Mammary epithelial cell (primary cell): ENCODE measurements around the gene LCN10.
"Not testable (repeated sequence)": the region's sequence is repeated elsewhere in the genome, so short reads cannot be mapped to it uniquely, and the experiment has no call there.

Source experiments
- EZH2 ChIP-seq: IDR thresholded peaks from 2 replicates; pipeline ENCODE4 v1.6.1; 2012; ENCODE audit warnings: low read length, inconsistent platforms, borderline replicate concordance
- TF ChIP-seq, protein P1 (sequence below), 2 donors: IDR thresholded peaks in 1 of 2; conservative IDR thresholded peaks in 1 of 2; 2 replicates each; pipeline ENCODE4 v1.5.1; 2011 to 2012; ENCODE audit warnings: inconsistent platforms in 2 of 2, low read length in 2 of 2, mild to moderate bottlenecking in 2 of 2, control low read depth in 1 of 2, low read depth in 1 of 2; ENCODE audit not compliant: insufficient read depth in 1 of 2; ENCODE audit errors: extremely low read depth in 1 of 2

DNA sequence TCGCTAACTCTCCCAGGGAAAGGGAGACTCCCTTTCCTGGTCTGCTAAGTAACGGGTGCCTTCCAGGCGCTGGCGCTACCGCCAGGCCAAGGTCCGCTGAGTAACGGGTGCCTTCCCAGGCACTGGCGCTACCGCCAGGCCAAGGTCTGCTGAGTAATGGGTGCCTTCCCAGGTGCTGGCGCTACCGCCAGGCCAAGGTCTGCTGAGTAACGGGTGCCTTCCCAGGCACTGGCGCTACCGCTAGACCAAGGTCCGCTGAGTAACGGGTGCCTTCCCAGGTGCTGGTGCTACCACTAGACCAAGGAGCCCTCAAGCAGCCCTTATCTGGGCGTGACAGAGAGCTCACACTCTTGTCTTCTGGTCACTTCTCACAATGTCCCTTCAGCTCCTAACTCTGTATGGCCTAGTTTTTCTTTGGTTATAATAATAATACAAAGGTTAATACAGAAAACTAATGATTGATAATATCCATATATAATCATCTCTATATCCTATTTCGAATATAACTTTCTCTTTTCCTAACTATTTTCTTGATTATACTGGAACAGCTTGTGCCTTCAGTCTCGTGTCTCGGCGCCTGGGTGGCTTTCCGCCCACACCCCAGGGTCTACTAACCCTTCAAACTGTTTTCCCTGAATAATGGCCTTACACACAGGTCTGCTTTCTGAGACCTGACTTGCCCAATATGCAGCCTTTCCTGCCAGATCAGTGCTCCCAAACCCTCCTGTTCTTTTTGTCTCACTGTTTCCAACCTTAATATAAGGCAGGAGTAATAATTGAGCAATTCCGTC, 43.0 kb upstream of the LCN10 start:
- TF ChIP-seq, protein P1, sequence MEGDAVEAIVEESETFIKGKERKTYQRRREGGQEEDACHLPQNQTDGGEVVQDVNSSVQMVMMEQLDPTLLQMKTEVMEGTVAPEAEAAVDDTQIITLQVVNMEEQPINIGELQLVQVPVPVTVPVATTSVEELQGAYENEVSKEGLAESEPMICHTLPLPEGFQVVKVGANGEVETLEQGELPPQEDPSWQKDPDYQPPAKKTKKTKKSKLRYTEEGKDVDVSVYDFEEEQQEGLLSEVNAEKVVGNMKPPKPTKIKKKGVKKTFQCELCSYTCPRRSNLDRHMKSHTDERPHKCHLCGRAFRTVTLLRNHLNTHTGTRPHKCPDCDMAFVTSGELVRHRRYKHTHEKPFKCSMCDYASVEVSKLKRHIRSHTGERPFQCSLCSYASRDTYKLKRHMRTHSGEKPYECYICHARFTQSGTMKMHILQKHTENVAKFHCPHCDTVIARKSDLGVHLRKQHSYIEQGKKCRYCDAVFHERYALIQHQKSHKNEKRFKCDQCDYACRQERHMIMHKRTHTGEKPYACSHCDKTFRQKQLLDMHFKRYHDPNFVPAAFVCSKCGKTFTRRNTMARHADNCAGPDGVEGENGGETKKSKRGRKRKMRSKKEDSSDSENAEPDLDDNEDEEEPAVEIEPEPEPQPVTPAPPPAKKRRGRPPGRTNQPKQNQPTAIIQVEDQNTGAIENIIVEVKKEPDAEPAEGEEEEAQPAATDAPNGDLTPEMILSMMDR (conservative IDR thresholded peaks at IDR 0.05 in 1 of 2, IDR thresholded peaks at IDR 0.05 in 1 of 2; ENCODE audit: extremely low read depth in 1 of 2, insufficient read depth in 1 of 2, low read depth in 1 of 2, low read length in 2 of 2), result not testable (repeated sequence)
- TF ChIP-seq EZH2, result not testable (repeated sequence)
